Fibroblast of lung (primary cell): Measurements from ENCODE around the gene ASB15. TPM values are rescaled to one million over a fixed set of nuclear protein-coding genes. Genes with fewer than 3 reads are reported as not detected.

ENCODE experiments used
- DNase-seq, 2 donors: peaks; one replicate each; pipeline versions ENCODE4 v3.0.0 to v3.0.0-alpha.2; 2010; ENCODE audit warnings: low read depth in 2 of 2
- H2AFZ ChIP-seq: 2 replicates; pipeline ENCODE4 v1.5.1; 2012; ENCODE audit warnings: low read length, control low read depth, inconsistent platforms
- H3K27ac ChIP-seq: 2 replicates; pipeline ENCODE4 v1.5.1; 2011; ENCODE audit warnings: low read length, control low read depth; ENCODE audit not compliant: insufficient read depth
- H3K27me3 ChIP-seq: 2 replicates; pipeline ENCODE4 v1.5.1; 2011; ENCODE audit warnings: mild to moderate bottlenecking, low read length; ENCODE audit not compliant: control insufficient read depth, insufficient read depth
- H3K36me3 ChIP-seq: 2 replicates; pipeline ENCODE4 v1.5.1; 2011; ENCODE audit warnings: low read length; ENCODE audit not compliant: control insufficient read depth, insufficient read depth
- H3K4me1 ChIP-seq: 2 replicates; pipeline ENCODE4 v1.5.1; 2011; ENCODE audit warnings: low read length; ENCODE audit not compliant: control insufficient read depth, insufficient read depth; ENCODE audit errors: extremely low read depth
- H3K4me2 ChIP-seq: 2 replicates; pipeline ENCODE4 v1.5.1; 2011; ENCODE audit warnings: low read length, control low read depth; ENCODE audit not compliant: insufficient read depth; ENCODE audit errors: extremely low read depth
- H3K4me3 ChIP-seq, 4 experiments: fragments of 200-600 bp in 1 of 4; sonication (generic) in 1 of 4; replicated peaks in 1 of 4; 2 replicates each; pipeline ENCODE4 v1.5.1; 2011 to 2016; ENCODE audit warnings: low read length in 4 of 4, low read depth in 3 of 4, mild to moderate bottlenecking in 3 of 4, control low read depth in 2 of 4, inconsistent platforms in 1 of 4, mixed read lengths in 1 of 4; ENCODE audit not compliant: insufficient read depth in 1 of 4; ENCODE audit errors: control extremely low read depth in 1 of 4
- H3K79me2 ChIP-seq: 2 replicates; pipeline ENCODE4 v1.5.1; 2012; ENCODE audit warnings: mild to moderate bottlenecking, low read length, inconsistent platforms; ENCODE audit not compliant: control insufficient read depth, insufficient read depth
- H3K9ac ChIP-seq: 2 replicates; pipeline ENCODE4 v1.5.1; 2011; ENCODE audit warnings: mild to moderate bottlenecking, low read length, control low read depth; ENCODE audit not compliant: insufficient read depth
- H3K9me3 ChIP-seq: 2 replicates; pipeline ENCODE4 v1.5.1; 2012; ENCODE audit warnings: low read depth, low read length; ENCODE audit not compliant: control insufficient read depth, insufficient read depth
- H4K20me1 ChIP-seq: 2 replicates; pipeline ENCODE4 v1.5.1; 2011; ENCODE audit warnings: low read length; ENCODE audit not compliant: control insufficient read depth, insufficient read depth; ENCODE audit errors: extremely low read depth
- CTCF ChIP-seq, 2 donors: IDR thresholded peaks in 1 of 2; conservative IDR thresholded peaks in 1 of 2; 1 replicate in 1 of 2; 2 replicates in 1 of 2; pipeline ENCODE4 v1.5.1; 2011 to 2012; ENCODE audit warnings: low read length in 2 of 2, control low read depth in 1 of 2, inconsistent platforms in 1 of 2, low read depth in 1 of 2, mild to moderate bottlenecking in 1 of 2
- EZH2 ChIP-seq: IDR thresholded peaks from 2 replicates; pipeline ENCODE4 v1.5.1; 2012; ENCODE audit warnings: low read length, control low read depth, mild to moderate bottlenecking; ENCODE audit errors: missing control alignments
- polyA plus RNA-seq, 2 donors: library from polyadenylated mRNA; depleted of rRNA in 1 of 2; stranded (reverse) in 1 of 2; unstranded in 1 of 2; fragments of >200 nt; gene quantifications; 2 replicates each; pipeline ENCODE4 v1.2.1, GENCODE V29; 2011 to 2012; ENCODE audit warnings: missing spikeins in 1 of 2
- total RNA-seq: library from RNA; depleted of rRNA; stranded (reverse); fragments of >200 nt; gene quantifications from 2 replicates; pipeline ENCODE4 v1.2.1, GENCODE V29; 2014

Gene ASB15
- total and polyA plus RNA-seq, 2 donors (not counting 1 experiment from before 2014, with no cell fraction given): not detected

- H3K9me3 ChIP-seq: no peaks in the 10 kb centered on the region
- TF ChIP-seq EZH2 (no peak), CTCF (conservative IDR thresholded peaks at IDR 0.05 in 1 of 2, IDR thresholded peaks at IDR 0.05 in 1 of 2; ENCODE audit: low read depth in 1 of 2, low read length in 2 of 2) (no peak)
- H3K27me3 ChIP-seq: no peaks in the 10 kb centered on the region
- H3K9ac ChIP-seq: peak within 1 kb of the TSS; percentile 70
- H4K20me1 ChIP-seq: no peaks in the 10 kb centered on the region
- H3K36me3 ChIP-seq: no peaks in the 10 kb centered on the region
- H3K27ac ChIP-seq: peak within 1 kb of the TSS; percentile 90
- peak; percentile 99 for DNase-seq
- peak within 1 kb of the TSS; percentile 100 for H2AFZ ChIP-seq
- peak within 1 kb of the TSS; percentile 90 for H3K4me2 ChIP-seq
- H3K4me1 ChIP-seq: peaks cover 2% of the 10 kb centered on the region
- peaks cover 8% of the 10 kb centered on the region for H3K79me2 ChIP-seq
- peak within 1 kb of the TSS; percentile 81 to 100 (median 98) for H3K4me3 ChIP-seq
These were observed 44.0 kb upstream of the ASB15 start, which contains the start of gene NDUFA5 for GRCh38 chr7:123557398-123558288. TSS of gene NDUFA5 (minus strand) at chr7:123557818. CDS start at chr7:123557795, 23 bp downstream.

GRCh38 chr7:123558289-123558874, 43.2 kb upstream of the ASB15 start:
- Histone ChIP-seq H3K79me2 (peaks cover 7% of the 10 kb centered on the region), H3K9ac (no peak overlapping the region), H3K4me1 (peaks cover 2% of the 10 kb centered on the region), H3K9me3 (no peaks in the 10 kb centered on the region), H3K36me3 (no peaks in the 10 kb centered on the region), H2AFZ (peak overlapping the region; percentile 100), H4K20me1 (no peaks in the 10 kb centered on the region), H3K27me3 (no peaks in the 10 kb centered on the region), H3K4me2 (peak overlapping the region; percentile 90), H3K4me3 (peak overlapping the region; percentile 81 to 100 (median 98)), H3K27ac (peak overlapping the region; percentile 90)
- TF ChIP-seq CTCF (conservative IDR thresholded peaks at IDR 0.05 in 1 of 2, IDR thresholded peaks at IDR 0.05 in 1 of 2; ENCODE audit: low read depth in 1 of 2, low read length in 2 of 2): no peak
- TF ChIP-seq EZH2: no peak
- no peak for DNase-seq

GRCh38 chr7:123562121-123562520, 39.5 kb upstream of the ASB15 start:
- no peak overlapping the region for H3K4me2 ChIP-seq
- H2AFZ ChIP-seq: no peak overlapping the region
- H3K9me3 ChIP-seq: no peaks in the 10 kb centered on the region
- H3K9ac ChIP-seq: no peak overlapping the region
- no peaks in the 10 kb centered on the region for H3K4me1 ChIP-seq
- DNase-seq: no peak
- no peak overlapping the region for H3K27ac ChIP-seq
- no peak overlapping the region for H3K4me3 ChIP-seq
- no peaks in the 10 kb centered on the region for H3K27me3 ChIP-seq
- H3K36me3 ChIP-seq: no peaks in the 10 kb centered on the region
- H3K79me2 ChIP-seq: peaks cover 4% of the 10 kb centered on the region
- H4K20me1 ChIP-seq: no peaks in the 10 kb centered on the region
- no peak for TF ChIP-seq CTCF (conservative IDR thresholded peaks at IDR 0.05 in 1 of 2, IDR thresholded peaks at IDR 0.05 in 1 of 2; ENCODE audit: low read depth in 1 of 2, low read length in 2 of 2)
- TF ChIP-seq EZH2: no peak
